ENCODE measurements around the gene C11orf52. TPM values are rescaled to one million over a fixed set of nuclear protein-coding genes. Genes with fewer than 3 reads are reported as not detected.

C11orf52 gene
- polyA plus RNA-seq, 4 donors, result 10.3 to 33.5 (median 24.9) TPM

DNA sequence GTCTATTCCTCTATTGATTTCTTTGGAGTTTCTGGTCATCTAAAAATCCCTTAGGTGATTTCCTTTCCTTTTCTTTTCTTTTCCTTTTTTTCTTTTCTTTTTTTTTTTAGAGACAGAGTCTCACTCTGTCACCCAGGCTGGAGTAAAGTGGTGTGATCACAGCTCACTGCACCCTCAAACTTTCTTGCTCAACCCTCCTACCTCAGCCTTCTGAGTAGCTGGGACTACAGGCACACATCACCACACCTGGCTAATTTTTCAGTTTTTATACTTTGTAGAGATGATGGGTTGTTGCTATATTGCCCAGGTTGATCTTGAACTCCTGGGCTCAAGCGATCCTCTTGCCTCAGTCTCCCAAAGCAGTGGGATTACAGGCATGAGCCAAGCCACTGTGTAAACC, 1.9 kb upstream of the C11orf52 start:
- no peak for DNase-seq
- H3K27me3 ChIP-seq (ENCODE audit: control insufficient read depth in 3 of 3, insufficient read depth in 3 of 3, low read length in 3 of 3), result peaks cover 0 to 13% (median 0%) of the 10 kb centered on the region in 3 donors

GRCh38 chr11:111917312-111917711, 1.4 kb upstream of the C11orf52 start:
- Histone ChIP-seq H3K4me3 (ENCODE audit: low read depth in 1 of 3, low read length in 3 of 3) (no peak overlapping the region), H3K27me3 (ENCODE audit: control insufficient read depth in 3 of 3, insufficient read depth in 3 of 3, low read length in 3 of 3) (peaks cover 0 to 8% (median 0%) of the 10 kb centered on the region in 3 donors), H3K4me1 (ENCODE audit: control insufficient read depth in 3 of 3, insufficient read depth in 2 of 3, low read depth in 1 of 3, low read length in 2 of 3) (peaks cover 0 to 19% (median 2%) of the 10 kb centered on the region in 3 donors), H3K9me3 (ENCODE audit: control insufficient read depth in 2 of 2, insufficient read depth in 1 of 2, low read depth in 1 of 2, low read length in 1 of 2) (no peaks in the 10 kb centered on the region), H3K36me3 (ENCODE audit: control insufficient read depth in 3 of 3, insufficient read depth in 2 of 3, low read depth in 1 of 3, low read length in 3 of 3) (no peaks in the 10 kb centered on the region), H3K27ac (ENCODE audit: low read depth in 1 of 3, low read length in 2 of 3) (peak overlapping the region in 1 of 3 donors; percentile 91)
- WGBS, 3 donors, result 70 to 90% (median 88%) methylated on average over 2 of the region's 2 CpGs
- FAIRE-seq (no peak), DNase-seq (no peak)

More for the DNA sequence above, 1.9 kb upstream of the C11orf52 start:
- FAIRE-seq, result no peak
- peaks cover 0 to 25% (median 2%) of the 10 kb centered on the region in 3 donors for H3K4me1 ChIP-seq (ENCODE audit: control insufficient read depth in 3 of 3, insufficient read depth in 2 of 3, low read depth in 1 of 3, low read length in 2 of 3)
- no peak overlapping the region for H3K27ac ChIP-seq (ENCODE audit: low read depth in 1 of 3, low read length in 2 of 3)
- H3K9me3 ChIP-seq (ENCODE audit: control insufficient read depth in 2 of 2, insufficient read depth in 1 of 2, low read depth in 1 of 2, low read length in 1 of 2), result no peaks in the 10 kb centered on the region
- no peaks in the 10 kb centered on the region for H3K36me3 ChIP-seq (ENCODE audit: control insufficient read depth in 3 of 3, insufficient read depth in 2 of 3, low read depth in 1 of 3, low read length in 3 of 3)
- 93 to 97% (median 97%) methylated on average over 1 of the region's 1 CpG for WGBS, 3 donors
- H3K4me3 ChIP-seq (ENCODE audit: low read depth in 1 of 3, low read length in 3 of 3), result no peak overlapping the region

DNA sequence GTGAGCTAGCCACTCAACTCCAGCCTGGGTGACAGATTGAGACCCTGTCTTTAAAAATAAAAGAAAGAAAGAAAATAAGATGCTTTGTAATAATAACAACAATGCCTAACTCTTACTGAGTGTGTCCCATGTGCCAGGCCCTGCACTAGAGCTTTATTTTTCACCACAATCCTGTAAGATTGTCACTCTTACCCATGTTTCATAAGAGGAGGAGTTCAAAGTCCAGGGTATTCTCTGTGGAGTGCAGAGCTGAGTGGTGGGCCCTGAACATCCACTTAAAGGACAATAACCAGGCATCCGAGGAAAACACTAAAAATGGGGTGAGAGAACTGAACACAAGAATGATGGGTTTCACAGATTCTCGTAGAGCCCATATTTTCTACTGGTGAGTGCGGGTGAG, 925 bp upstream of the C11orf52 start:
- H3K27me3 ChIP-seq (ENCODE audit: control insufficient read depth in 3 of 3, insufficient read depth in 3 of 3, low read length in 3 of 3), result peaks cover 0 to 7% (median 0%) of the 10 kb centered on the region in 3 donors
- 66 to 83% (median 78%) methylated on average over 3 of the region's 3 CpGs for WGBS, 3 donors
- H3K36me3 ChIP-seq (ENCODE audit: control insufficient read depth in 3 of 3, insufficient read depth in 2 of 3, low read depth in 1 of 3, low read length in 3 of 3), result no peaks in the 10 kb centered on the region
- H3K9me3 ChIP-seq (ENCODE audit: control insufficient read depth in 2 of 2, insufficient read depth in 1 of 2, low read depth in 1 of 2, low read length in 1 of 2), result no peaks in the 10 kb centered on the region
- H3K4me3 ChIP-seq (ENCODE audit: low read depth in 1 of 3, low read length in 3 of 3), result no peak overlapping the region
- DNase-seq, result peak in 1 of 2 donors; percentile 21
- H3K4me1 ChIP-seq (ENCODE audit: control insufficient read depth in 3 of 3, insufficient read depth in 2 of 3, low read depth in 1 of 3, low read length in 2 of 3), result peaks cover 0 to 18% (median 0%) of the 10 kb centered on the region in 3 donors
- peak overlapping the region in 1 of 3 donors; percentile 91 for H3K27ac ChIP-seq (ENCODE audit: low read depth in 1 of 3, low read length in 2 of 3)
- no peak for FAIRE-seq

GRCh38 chr11:111920908-111921307, 2.2 kb downstream of the C11orf52 start:
- FAIRE-seq, result no peak
- Histone ChIP-seq H3K27me3 (ENCODE audit: control insufficient read depth in 3 of 3, insufficient read depth in 3 of 3, low read length in 3 of 3) (no peaks in the 10 kb centered on the region), H3K4me3 (ENCODE audit: low read depth in 1 of 3, low read length in 3 of 3) (no peak overlapping the region), H3K4me1 (ENCODE audit: control insufficient read depth in 3 of 3, insufficient read depth in 2 of 3, low read depth in 1 of 3, low read length in 2 of 3) (peaks cover 0 to 19% (median 2%) of the 10 kb centered on the region in 3 donors), H3K36me3 (ENCODE audit: control insufficient read depth in 3 of 3, insufficient read depth in 2 of 3, low read depth in 1 of 3, low read length in 3 of 3) (peaks cover 0 to 5% (median 0%) of the 10 kb centered on the region in 3 donors), H3K9me3 (ENCODE audit: control insufficient read depth in 2 of 2, insufficient read depth in 1 of 2, low read depth in 1 of 2, low read length in 1 of 2) (no peaks in the 10 kb centered on the region), H3K27ac (ENCODE audit: low read depth in 1 of 3, low read length in 2 of 3) (no peak overlapping the region)
- 76 to 91% (median 90%) methylated on average over 2 of the region's 2 CpGs for WGBS, 3 donors
- DNase-seq, result no peak

DNA sequence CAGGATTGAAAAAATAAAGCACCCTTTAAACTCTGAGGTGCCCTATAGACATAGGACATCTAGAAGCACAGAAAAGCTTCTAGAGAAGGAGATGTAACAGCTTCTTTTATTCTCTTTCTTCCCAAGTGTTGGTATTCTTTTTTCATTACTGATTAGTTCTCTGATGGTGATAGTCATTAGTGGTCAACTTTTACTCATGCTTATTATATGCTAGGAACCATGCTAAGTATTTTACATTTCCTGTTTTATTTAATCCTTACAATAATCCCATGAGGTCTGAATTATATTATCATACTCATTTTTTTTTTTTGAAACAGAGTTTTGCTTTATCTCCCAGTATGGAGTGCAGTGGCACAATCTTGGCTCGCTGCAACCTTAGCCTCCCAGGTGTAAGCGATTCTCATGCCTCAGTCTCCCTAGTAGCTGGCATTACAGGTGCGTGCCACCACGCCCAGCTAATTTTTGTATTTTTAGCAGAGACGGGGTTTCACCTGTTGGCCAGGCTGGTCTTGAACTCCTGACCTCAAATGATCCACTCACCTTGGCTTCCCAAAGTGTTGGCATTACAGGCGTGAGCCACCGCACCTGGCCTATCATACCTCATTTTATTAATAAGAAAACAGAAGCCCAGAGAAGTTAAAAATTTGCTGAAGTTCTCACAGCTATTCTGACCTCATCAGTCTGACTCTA, 3.0 kb downstream of the C11orf52 start:
- H3K4me3 ChIP-seq (ENCODE audit: low read depth in 1 of 3, low read length in 3 of 3), result no peak overlapping the region

DNA sequence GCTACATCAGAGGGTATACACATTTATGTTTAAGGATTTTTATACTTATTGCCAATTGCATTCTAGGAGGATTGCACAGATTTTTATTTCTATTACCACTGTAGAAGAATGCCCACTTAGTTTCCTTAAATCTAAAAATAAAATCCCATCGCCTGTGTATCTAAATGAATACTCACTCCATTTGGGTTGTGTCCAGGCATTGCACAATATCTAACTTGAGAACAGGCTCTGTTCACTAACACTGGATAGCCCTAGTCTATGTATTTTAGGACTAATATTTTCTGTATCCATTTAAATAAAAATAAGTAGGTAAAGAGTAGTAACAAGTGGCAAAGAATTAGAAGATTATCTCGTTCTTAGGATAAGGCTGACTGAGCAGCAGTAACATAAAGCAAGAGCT, 4.1 kb downstream of the C11orf52 start:
- H3K27ac ChIP-seq (ENCODE audit: low read depth in 1 of 3, low read length in 2 of 3), result peak overlapping the region in 1 of 3 donors; percentile 38
- peaks cover 0 to 9% (median 0%) of the 10 kb centered on the region in 3 donors for H3K36me3 ChIP-seq (ENCODE audit: control insufficient read depth in 3 of 3, insufficient read depth in 2 of 3, low read depth in 1 of 3, low read length in 3 of 3)
- peaks cover 3 to 27% (median 7%) of the 10 kb centered on the region in 3 donors for H3K4me1 ChIP-seq (ENCODE audit: control insufficient read depth in 3 of 3, insufficient read depth in 2 of 3, low read depth in 1 of 3, low read length in 2 of 3)
- no peaks in the 10 kb centered on the region for H3K9me3 ChIP-seq (ENCODE audit: control insufficient read depth in 2 of 2, insufficient read depth in 1 of 2, low read depth in 1 of 2, low read length in 1 of 2)
- no peak overlapping the region for H3K4me3 ChIP-seq (ENCODE audit: low read depth in 1 of 3, low read length in 3 of 3)
- H3K27me3 ChIP-seq (ENCODE audit: control insufficient read depth in 3 of 3, insufficient read depth in 3 of 3, low read length in 3 of 3), result no peaks in the 10 kb centered on the region
- FAIRE-seq, result no peak
- no peak for DNase-seq
- WGBS, 3 donors, result 28 to 41% (median 32%) methylated on average over 2 of the region's 2 CpGs

More for the DNA sequence above, 3.0 kb downstream of the C11orf52 start:
- Histone ChIP-seq H3K9me3 (ENCODE audit: control insufficient read depth in 2 of 2, insufficient read depth in 1 of 2, low read depth in 1 of 2, low read length in 1 of 2) (no peaks in the 10 kb centered on the region), H3K27ac (ENCODE audit: low read depth in 1 of 3, low read length in 2 of 3) (no peak overlapping the region), H3K36me3 (ENCODE audit: control insufficient read depth in 3 of 3, insufficient read depth in 2 of 3, low read depth in 1 of 3, low read length in 3 of 3) (peaks cover 0 to 9% (median 0%) of the 10 kb centered on the region in 3 donors), H3K4me1 (ENCODE audit: control insufficient read depth in 3 of 3, insufficient read depth in 2 of 3, low read depth in 1 of 3, low read length in 2 of 3) (peaks cover 3 to 26% (median 7%) of the 10 kb centered on the region in 3 donors), H3K27me3 (ENCODE audit: control insufficient read depth in 3 of 3, insufficient read depth in 3 of 3, low read length in 3 of 3) (no peaks in the 10 kb centered on the region)
- WGBS, 3 donors, result 81 to 87% (median 83%) methylated on average over 7 of the region's 7 CpGs
- FAIRE-seq, result no peak
- DNase-seq, result no peak

GRCh38 chr11:111923351-111923788, 4.7 kb downstream of the C11orf52 start:
- 54 to 75% (median 64%) methylated on average over 5 of the region's 5 CpGs for WGBS, 3 donors

GRCh38 chr11:111923951-111924350, 5.2 kb downstream of the C11orf52 start:
- no peak for DNase-seq
- Histone ChIP-seq H3K27me3 (ENCODE audit: control insufficient read depth in 3 of 3, insufficient read depth in 3 of 3, low read length in 3 of 3) (no peaks in the 10 kb centered on the region), H3K4me1 (ENCODE audit: control insufficient read depth in 3 of 3, insufficient read depth in 2 of 3, low read depth in 1 of 3, low read length in 2 of 3) (peaks cover 3 to 21% (median 7%) of the 10 kb centered on the region in 3 donors), H3K9me3 (ENCODE audit: control insufficient read depth in 2 of 2, insufficient read depth in 1 of 2, low read depth in 1 of 2, low read length in 1 of 2) (no peaks in the 10 kb centered on the region), H3K27ac (ENCODE audit: low read depth in 1 of 3, low read length in 2 of 3) (peak overlapping the region in 1 of 3 donors; percentile 38), H3K36me3 (ENCODE audit: control insufficient read depth in 3 of 3, insufficient read depth in 2 of 3, low read depth in 1 of 3, low read length in 3 of 3) (peaks cover 0 to 9% (median 0%) of the 10 kb centered on the region in 3 donors), H3K4me3 (ENCODE audit: low read depth in 1 of 3, low read length in 3 of 3) (no peak overlapping the region)
- FAIRE-seq, result no peak

More at GRCh38 chr11:111923351-111923788, 4.7 kb downstream of the C11orf52 start:
- H3K4me3 ChIP-seq (ENCODE audit: low read depth in 1 of 3, low read length in 3 of 3), result no peak overlapping the region
- H3K4me1 ChIP-seq (ENCODE audit: control insufficient read depth in 3 of 3, insufficient read depth in 2 of 3, low read depth in 1 of 3, low read length in 2 of 3), result peaks cover 3 to 21% (median 7%) of the 10 kb centered on the region in 3 donors
- FAIRE-seq (no peak), DNase-seq (no peak)
- H3K9me3 ChIP-seq (ENCODE audit: control insufficient read depth in 2 of 2, insufficient read depth in 1 of 2, low read depth in 1 of 2, low read length in 1 of 2), result no peaks in the 10 kb centered on the region
- H3K27me3 ChIP-seq (ENCODE audit: control insufficient read depth in 3 of 3, insufficient read depth in 3 of 3, low read length in 3 of 3), result no peaks in the 10 kb centered on the region
- peaks cover 0 to 9% (median 0%) of the 10 kb centered on the region in 3 donors for H3K36me3 ChIP-seq (ENCODE audit: control insufficient read depth in 3 of 3, insufficient read depth in 2 of 3, low read depth in 1 of 3, low read length in 3 of 3)
- H3K27ac ChIP-seq (ENCODE audit: low read depth in 1 of 3, low read length in 2 of 3), result peak overlapping the region in 1 of 3 donors; percentile 38
